Retinal pigment epithelial cell (primary cell): ENCODE measurements around the gene SND1.

Experiments used
- DNase-seq: peaks from one replicate; pipeline ENCODE4 v3.0.0-alpha.2; 2010; ENCODE audit warnings: low read depth
- H3K4me3 ChIP-seq: 2 replicates; pipeline ENCODE4 v1.5.1; 2011; ENCODE audit warnings: mild to moderate bottlenecking, low read length, control low read depth, moderate library complexity
- CTCF ChIP-seq: conservative IDR thresholded peaks from 2 replicates; pipeline ENCODE4 v1.5.1; 2011; ENCODE audit warnings: low read depth, low read length, control low read depth, inconsistent platforms

The SND1 gene

GRCh38 chr7:127738859-127739258 lies 86.9 kb downstream of the SND1 start:
- DNase-seq = no peak
- no peak overlapping the region for H3K4me3 ChIP-seq
- TF ChIP-seq CTCF = no peak

DNA sequence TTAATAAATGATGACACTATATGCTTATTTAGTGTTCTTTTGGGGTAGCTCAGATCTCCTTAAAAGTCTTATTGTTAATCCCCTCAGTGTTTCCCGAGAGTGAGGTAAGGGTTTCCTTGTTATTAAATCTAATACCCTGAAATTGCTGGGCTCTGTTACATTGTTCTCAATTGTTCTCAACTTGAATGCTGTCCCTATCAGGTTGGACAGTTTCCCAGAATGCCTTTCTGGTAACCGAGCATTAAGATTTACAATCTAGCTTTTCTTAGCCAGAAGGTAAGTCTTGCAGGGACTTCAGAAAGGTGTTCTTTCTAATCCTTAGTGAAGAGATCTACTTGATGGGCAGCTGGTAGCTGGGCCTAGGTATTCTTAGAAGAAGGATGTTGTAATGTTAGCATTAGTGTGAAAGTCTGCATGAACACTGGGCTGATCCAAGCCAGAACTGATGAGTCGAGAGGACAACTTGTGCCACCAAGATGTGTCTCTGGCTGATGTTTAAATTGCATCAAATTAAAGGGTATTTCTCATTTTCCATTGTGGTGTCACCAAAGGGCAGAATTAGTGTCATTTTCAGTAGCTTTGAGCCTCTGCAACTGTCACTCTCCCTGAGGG lies 89.9 kb downstream of the SND1 start:
- peak; percentile 8 for DNase-seq
- no peak for TF ChIP-seq CTCF
- H3K4me3 ChIP-seq = no peak overlapping the region

GRCh38 chr7:127745445-127745844 lies 93.5 kb downstream of the SND1 start:
- H3K4me3 ChIP-seq = no peak overlapping the region
- TF ChIP-seq CTCF = no peak
- no peak for DNase-seq

DNA sequence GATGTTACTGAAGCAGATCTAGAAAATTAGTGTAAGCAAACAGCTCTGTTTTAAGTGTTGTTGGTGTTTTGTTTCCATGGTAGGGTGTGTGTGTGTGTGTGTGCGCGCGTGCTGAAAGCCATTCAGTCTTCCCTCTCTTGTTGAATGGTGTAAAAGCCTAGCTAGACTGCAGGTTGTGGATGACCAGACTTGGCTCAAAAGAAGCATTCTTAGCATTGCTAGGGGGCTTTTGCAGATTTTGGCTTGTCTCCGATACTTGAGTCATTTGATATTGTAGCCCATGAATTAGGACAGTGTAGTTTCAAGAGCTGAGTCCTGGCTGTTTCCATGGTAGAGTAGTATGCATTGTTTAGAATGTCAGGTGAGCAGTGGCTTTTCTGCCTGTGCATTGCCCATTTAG lies 99.1 kb downstream of the SND1 start:
- no peak overlapping the region for H3K4me3 ChIP-seq
- TF ChIP-seq CTCF = no peak
- DNase-seq = peak; percentile 96

- H3K4me3 ChIP-seq = no peak overlapping the region
- no peak for DNase-seq
- no peak for TF ChIP-seq CTCF
Observed at GRCh38 chr7:127751490-127752448, 99.8 kb downstream of the SND1 start.

GRCh38 chr7:127752829-127753228 lies 100.8 kb downstream of the SND1 start:
- DNase-seq = no peak
- TF ChIP-seq CTCF = no peak
- no peak overlapping the region for H3K4me3 ChIP-seq

GRCh38 chr7:127754457-127754856 lies 102.5 kb downstream of the SND1 start:
- no peak overlapping the region for H3K4me3 ChIP-seq
- TF ChIP-seq CTCF = no peak
- DNase-seq = no peak
